SK-N-SH treated with all-trans-retinoic acid at 6 μM for 48 hours (cell line): ENCODE results near the gene NKTR.

Experiments
- ARNTL ChIP-seq: fragments of 450-650 bp; formaldehyde crosslinking; IDR thresholded peaks from 2 replicates; pipeline ENCODE4 v1.5.0; 2020; ENCODE audit warnings: low read depth, mild to moderate bottlenecking, moderate library complexity, borderline replicate concordance
- BACH2 ChIP-seq: fragments of 250-450 bp; sonication (Bioruptor Pico); IDR thresholded peaks from 2 replicates; pipeline ENCODE4 v1.9.0; 2021; ENCODE audit warnings: mild to moderate bottlenecking, borderline replicate concordance
- CSDC2 ChIP-seq: fragments of 250-450 bp; sonication (Bioruptor Pico); IDR thresholded peaks from 2 replicates; pipeline ENCODE4 v1.5.0; 2020; ENCODE audit warnings: mild to moderate bottlenecking, moderate library complexity
- ISL1 ChIP-seq: fragments of 250-450 bp; sonication (Bioruptor Pico); IDR thresholded peaks from 2 replicates; pipeline ENCODE4 v2.1.2; 2022; ENCODE audit warnings: mild to moderate bottlenecking, moderate library complexity
- OSR1 ChIP-seq: fragments of 250-450 bp; sonication (Bioruptor Pico); IDR thresholded peaks from 2 replicates; pipeline ENCODE4 v1.8.0; 2022; ENCODE audit warnings: moderate library complexity, mild to moderate bottlenecking, inconsistent platforms
- RARB ChIP-seq: fragments of 250-450 bp; sonication (Bioruptor Pico); IDR thresholded peaks from 2 replicates; pipeline ENCODE4 v1.8.0; 2021; ENCODE audit warnings: mild to moderate bottlenecking, moderate library complexity
- ZC3H10 ChIP-seq: fragments of 250-450 bp; sonication (Bioruptor Pico); IDR thresholded peaks from 2 replicates; pipeline ENCODE4 v1.5.1; 2021; ENCODE audit warnings: mild to moderate bottlenecking, moderate library complexity
- ZFP30 ChIP-seq: fragments of 450-650 bp; formaldehyde crosslinking; IDR thresholded peaks from 2 replicates; pipeline ENCODE4 v1.5.0; 2022; ENCODE audit warnings: mild to moderate bottlenecking, moderate library complexity
- ZNF70 ChIP-seq: fragments of 450-650 bp; formaldehyde crosslinking; IDR thresholded peaks from 2 replicates; pipeline ENCODE4 v1.5.0; 2020; ENCODE audit warnings: mild to moderate bottlenecking, moderate library complexity
- TF ChIP-seq, protein P1 (sequence below): fragments of 250-450 bp; sonication (Bioruptor Pico); IDR thresholded peaks from 2 replicates; pipeline ENCODE4 v1.5.1; 2020; ENCODE audit warnings: low read depth, mild to moderate bottlenecking, moderate library complexity
- TF ChIP-seq, protein P2 (sequence below): fragments of 250-450 bp; sonication (Bioruptor Pico); IDR thresholded peaks from 2 replicates; pipeline ENCODE4 v1.5.0; 2020; ENCODE audit warnings: mild to moderate bottlenecking, moderate library complexity
- TF ChIP-seq, protein P3 (sequence below): fragments of 250-450 bp; sonication (Bioruptor Pico); IDR thresholded peaks from 2 replicates; pipeline ENCODE4 v1.8.0; 2020; ENCODE audit warnings: mild to moderate bottlenecking, moderate library complexity, borderline replicate concordance
- TF ChIP-seq, protein P4 (sequence below): fragments of 250-450 bp; sonication (Bioruptor Pico); IDR thresholded peaks from 2 replicates; pipeline ENCODE4 v1.8.0; 2021; ENCODE audit warnings: low read depth, mild to moderate bottlenecking, moderate library complexity, borderline replicate concordance

DNA sequence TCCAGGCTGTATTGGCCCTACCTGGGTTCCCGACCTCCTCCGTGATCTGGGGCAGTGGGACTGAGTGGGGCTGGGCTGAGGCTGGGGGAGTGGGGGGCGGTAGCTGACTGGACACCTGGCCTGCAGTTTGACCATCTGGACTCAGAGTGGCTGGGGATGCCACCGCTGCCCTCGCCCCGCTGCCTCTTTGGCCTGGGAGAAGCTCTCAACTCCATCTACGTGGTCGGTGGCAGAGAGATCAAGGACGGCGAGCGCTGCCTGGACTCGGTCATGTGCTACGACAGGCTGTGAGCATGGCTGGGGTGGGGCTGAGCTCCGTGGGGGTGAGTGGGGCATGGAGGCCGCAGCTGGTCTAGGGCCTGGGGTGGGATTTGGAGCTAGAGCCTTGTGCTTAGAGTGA, 87.5 kb downstream of the NKTR start:
- no peak for TF ChIP-seq RARB (CRISPR knock-in tag)
- no peak for TF ChIP-seq CSDC2 (CRISPR knock-in tag)
- TF ChIP-seq ARNTL (CRISPR knock-in tag) = no peak
- no peak for TF ChIP-seq ZFP30 (CRISPR knock-in tag)
- TF ChIP-seq, protein P1, sequence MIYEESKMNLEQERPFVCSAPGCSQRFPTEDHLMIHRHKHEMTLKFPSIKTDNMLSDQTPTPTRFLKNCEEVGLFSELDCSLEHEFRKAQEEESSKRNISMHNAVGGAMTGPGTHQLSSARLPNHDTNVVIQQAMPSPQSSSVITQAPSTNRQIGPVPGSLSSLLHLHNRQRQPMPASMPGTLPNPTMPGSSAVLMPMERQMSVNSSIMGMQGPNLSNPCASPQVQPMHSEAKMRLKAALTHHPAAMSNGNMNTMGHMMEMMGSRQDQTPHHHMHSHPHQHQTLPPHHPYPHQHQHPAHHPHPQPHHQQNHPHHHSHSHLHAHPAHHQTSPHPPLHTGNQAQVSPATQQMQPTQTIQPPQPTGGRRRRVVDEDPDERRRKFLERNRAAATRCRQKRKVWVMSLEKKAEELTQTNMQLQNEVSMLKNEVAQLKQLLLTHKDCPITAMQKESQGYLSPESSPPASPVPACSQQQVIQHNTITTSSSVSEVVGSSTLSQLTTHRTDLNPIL (CRISPR knock-in tag) = no peak
- no peak for TF ChIP-seq ZNF70 (CRISPR knock-in tag)
- TF ChIP-seq OSR1 (CRISPR knock-in tag) = no peak
- no peak for TF ChIP-seq ISL1
- TF ChIP-seq, protein P2, sequence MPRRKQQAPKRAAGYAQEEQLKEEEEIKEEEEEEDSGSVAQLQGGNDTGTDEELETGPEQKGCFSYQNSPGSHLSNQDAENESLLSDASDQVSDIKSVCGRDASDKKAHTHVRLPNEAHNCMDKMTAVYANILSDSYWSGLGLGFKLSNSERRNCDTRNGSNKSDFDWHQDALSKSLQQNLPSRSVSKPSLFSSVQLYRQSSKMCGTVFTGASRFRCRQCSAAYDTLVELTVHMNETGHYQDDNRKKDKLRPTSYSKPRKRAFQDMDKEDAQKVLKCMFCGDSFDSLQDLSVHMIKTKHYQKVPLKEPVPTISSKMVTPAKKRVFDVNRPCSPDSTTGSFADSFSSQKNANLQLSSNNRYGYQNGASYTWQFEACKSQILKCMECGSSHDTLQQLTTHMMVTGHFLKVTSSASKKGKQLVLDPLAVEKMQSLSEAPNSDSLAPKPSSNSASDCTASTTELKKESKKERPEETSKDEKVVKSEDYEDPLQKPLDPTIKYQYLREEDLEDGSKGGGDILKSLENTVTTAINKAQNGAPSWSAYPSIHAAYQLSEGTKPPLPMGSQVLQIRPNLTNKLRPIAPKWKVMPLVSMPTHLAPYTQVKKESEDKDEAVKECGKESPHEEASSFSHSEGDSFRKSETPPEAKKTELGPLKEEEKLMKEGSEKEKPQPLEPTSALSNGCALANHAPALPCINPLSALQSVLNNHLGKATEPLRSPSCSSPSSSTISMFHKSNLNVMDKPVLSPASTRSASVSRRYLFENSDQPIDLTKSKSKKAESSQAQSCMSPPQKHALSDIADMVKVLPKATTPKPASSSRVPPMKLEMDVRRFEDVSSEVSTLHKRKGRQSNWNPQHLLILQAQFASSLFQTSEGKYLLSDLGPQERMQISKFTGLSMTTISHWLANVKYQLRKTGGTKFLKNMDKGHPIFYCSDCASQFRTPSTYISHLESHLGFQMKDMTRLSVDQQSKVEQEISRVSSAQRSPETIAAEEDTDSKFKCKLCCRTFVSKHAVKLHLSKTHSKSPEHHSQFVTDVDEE (CRISPR knock-in tag) = no peak
- TF ChIP-seq, protein P3, sequence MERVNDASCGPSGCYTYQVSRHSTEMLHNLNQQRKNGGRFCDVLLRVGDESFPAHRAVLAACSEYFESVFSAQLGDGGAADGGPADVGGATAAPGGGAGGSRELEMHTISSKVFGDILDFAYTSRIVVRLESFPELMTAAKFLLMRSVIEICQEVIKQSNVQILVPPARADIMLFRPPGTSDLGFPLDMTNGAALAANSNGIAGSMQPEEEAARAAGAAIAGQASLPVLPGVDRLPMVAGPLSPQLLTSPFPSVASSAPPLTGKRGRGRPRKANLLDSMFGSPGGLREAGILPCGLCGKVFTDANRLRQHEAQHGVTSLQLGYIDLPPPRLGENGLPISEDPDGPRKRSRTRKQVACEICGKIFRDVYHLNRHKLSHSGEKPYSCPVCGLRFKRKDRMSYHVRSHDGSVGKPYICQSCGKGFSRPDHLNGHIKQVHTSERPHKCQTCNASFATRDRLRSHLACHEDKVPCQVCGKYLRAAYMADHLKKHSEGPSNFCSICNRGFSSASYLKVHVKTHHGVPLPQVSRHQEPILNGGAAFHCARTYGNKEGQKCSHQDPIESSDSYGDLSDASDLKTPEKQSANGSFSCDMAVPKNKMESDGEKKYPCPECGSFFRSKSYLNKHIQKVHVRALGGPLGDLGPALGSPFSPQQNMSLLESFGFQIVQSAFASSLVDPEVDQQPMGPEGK (CRISPR knock-in tag) = no peak
- TF ChIP-seq, protein P4, sequence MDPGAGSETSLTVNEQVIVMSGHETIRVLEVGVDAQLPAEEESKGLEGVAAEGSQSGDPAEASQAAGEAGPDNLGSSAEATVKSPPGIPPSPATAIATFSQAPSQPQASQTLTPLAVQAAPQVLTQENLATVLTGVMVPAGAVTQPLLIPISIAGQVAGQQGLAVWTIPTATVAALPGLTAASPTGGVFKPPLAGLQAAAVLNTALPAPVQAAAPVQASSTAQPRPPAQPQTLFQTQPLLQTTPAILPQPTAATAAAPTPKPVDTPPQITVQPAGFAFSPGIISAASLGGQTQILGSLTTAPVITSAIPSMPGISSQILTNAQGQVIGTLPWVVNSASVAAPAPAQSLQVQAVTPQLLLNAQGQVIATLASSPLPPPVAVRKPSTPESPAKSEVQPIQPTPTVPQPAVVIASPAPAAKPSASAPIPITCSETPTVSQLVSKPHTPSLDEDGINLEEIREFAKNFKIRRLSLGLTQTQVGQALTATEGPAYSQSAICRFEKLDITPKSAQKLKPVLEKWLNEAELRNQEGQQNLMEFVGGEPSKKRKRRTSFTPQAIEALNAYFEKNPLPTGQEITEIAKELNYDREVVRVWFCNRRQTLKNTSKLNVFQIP (CRISPR knock-in tag) = no peak
- no peak for TF ChIP-seq BACH2 (CRISPR knock-in tag)
- TF ChIP-seq ZC3H10 (CRISPR knock-in tag) = no peak
